Ishikawa (cell line): ENCODE data around the gene ANKHD1.

Experiments used
- CEBPB ChIP-seq: IDR thresholded peaks from 2 replicates; pipeline ENCODE4 v1.6.1; 2012
- EP300 ChIP-seq: IDR thresholded peaks from 2 replicates; pipeline ENCODE4 v1.6.1; 2012; ENCODE audit warnings: borderline replicate concordance
- REST ChIP-seq: IDR thresholded peaks from 2 replicates; pipeline ENCODE4 v1.6.1; 2012; ENCODE audit warnings: low read depth, mild to moderate bottlenecking

GRCh38 chr5:140366589-140367255 is 34.9 kb upstream of the ANKHD1 start:
- TF ChIP-seq EP300 (no peak), CEBPB (no peak), REST (no peak)
